HepG2 (cell line): ENCODE measurements around the gene SEZ6. TPM values are rescaled to one million over a fixed set of nuclear protein-coding genes. Genes with fewer than 3 reads are reported as not detected.

Experiments used
- ATF3 ChIP-seq: sonication (generic); formaldehyde crosslinking; IDR thresholded peaks from 2 replicates; pipeline ENCODE4 v1.4.0; 2020; ENCODE audit warnings: missing genetic modification reagents
- DR1 ChIP-seq: sonication (generic); formaldehyde crosslinking; IDR thresholded peaks from 2 replicates; pipeline ENCODE4 v1.8.0; 2021; ENCODE audit warnings: mild to moderate bottlenecking, missing genetic modification reagents, inconsistent platforms
- FUBP1 ChIP-seq: sonication (generic); formaldehyde crosslinking; IDR thresholded peaks from 2 replicates; pipeline ENCODE4 v1.5.1; 2020; ENCODE audit warnings: missing genetic modification reagents, mild to moderate bottlenecking, borderline replicate concordance
- HNF1A ChIP-seq, 2 experiments: sonication (generic) in 1 of 2; formaldehyde crosslinking in 1 of 2; IDR thresholded peaks; 2 replicates each; pipeline versions ENCODE4 v1.4.0 to v1.6.1; 2016 to 2020; ENCODE audit warnings: borderline replicate concordance in 1 of 2, low read depth in 1 of 2, mild to moderate bottlenecking in 1 of 2, missing genetic modification reagents in 1 of 2
- HNRNPK ChIP-seq: fragments of 200-400 bp; formaldehyde crosslinking; IDR thresholded peaks from 2 replicates; pipeline ENCODE4 v1.6.1; 2018; ENCODE audit warnings: low read length, low read depth, moderate library complexity, mild to moderate bottlenecking; ENCODE audit not compliant: poor library complexity, severe bottlenecking
- NFE2L2 ChIP-seq: fragments of 150-350 bp; IDR thresholded peaks from 2 replicates; pipeline ENCODE4 v1.6.1; 2014; ENCODE audit warnings: low read length
- NR2F2 ChIP-seq: IDR thresholded peaks from 2 replicates; pipeline ENCODE4 v1.6.1; 2012; ENCODE audit warnings: low read depth, inconsistent platforms, borderline replicate concordance
- NRL ChIP-seq: sonication (generic); formaldehyde crosslinking; IDR thresholded peaks from 2 replicates; pipeline ENCODE4 v1.5.0; 2020; ENCODE audit warnings: missing genetic modification reagents, mild to moderate bottlenecking, moderate library complexity, borderline replicate concordance
- PCBP1 ChIP-seq: fragments of 200-400 bp; formaldehyde crosslinking; IDR thresholded peaks from 2 replicates; pipeline ENCODE4 v1.6.1; 2017; ENCODE audit warnings: mild to moderate bottlenecking, low read depth, low read length, borderline replicate concordance
- PITX1 ChIP-seq: sonication (generic); formaldehyde crosslinking; IDR thresholded peaks from 2 replicates; pipeline ENCODE4 v1.5.1; 2020; ENCODE audit warnings: mild to moderate bottlenecking, missing genetic modification reagents
- POLR2AphosphoS2 ChIP-seq: IDR thresholded peaks from 2 replicates; pipeline ENCODE4 v1.6.1; 2011; ENCODE audit warnings: low read depth, low read length, improper control_type of control experiment
- RBM39 ChIP-seq: fragments of 200-400 bp; formaldehyde crosslinking; IDR thresholded peaks from one replicate; pipeline ENCODE4 v1.6.1; 2018; ENCODE audit warnings: antibody characterized with exemption, mild to moderate bottlenecking, low read depth, low read length; ENCODE audit not compliant: poor library complexity, severe bottlenecking
- ZBTB2 ChIP-seq: sonication (generic); formaldehyde crosslinking; IDR thresholded peaks from 2 replicates; pipeline ENCODE4 v1.8.0; 2022; ENCODE audit warnings: low read depth, missing genetic modification reagents
- ZBTB34 ChIP-seq: sonication (generic); formaldehyde crosslinking; IDR thresholded peaks from 2 replicates; pipeline ENCODE4 v1.8.0; 2022; ENCODE audit warnings: mild to moderate bottlenecking, missing genetic modification reagents
- ZNF256 ChIP-seq: sonication (generic); formaldehyde crosslinking; conservative IDR thresholded peaks from 2 replicates; pipeline ENCODE4 v1.4.0; 2020; ENCODE audit warnings: missing genetic modification reagents
- ZNF280B ChIP-seq: sonication (generic); formaldehyde crosslinking; IDR thresholded peaks from 2 replicates; pipeline ENCODE4 v1.5.0; 2020; ENCODE audit warnings: missing genetic modification reagents, mild to moderate bottlenecking, borderline replicate concordance
- polyA plus RNA-seq, 8 experiments: library from polyadenylated mRNA; depleted of rRNA in 3 of 8; stranded (reverse) in 7 of 8; unstranded in 1 of 8; fragments of >200 nt; fragmentation: Illumina TruSeq in 4 of 8; extraction: Trizol in 4 of 8; gene quantifications; 2 replicates each; pipeline versions ENCODE4 v1.2.1 to v1.2.3, GENCODE V29; 2011 to 2016; ENCODE audit warnings: low read depth in 4 of 8, missing spikeins in 1 of 8, mixed read lengths in 1 of 8; ENCODE audit not compliant: insufficient read depth in 1 of 8
- total RNA-seq, 5 experiments: library from RNA; depleted of rRNA; stranded (reverse); fragments of >200 nt; fragmentation: Illumina TruSeq; extraction: Trizol; gene quantifications; 2 replicates each; pipeline ENCODE4 v1.2.3, GENCODE V29; 2016; ENCODE audit warnings: low read depth in 1 of 5

SEZ6 gene
- total and polyA plus RNA-seq, 2 of the 13 experiments (the other 11 are each of a cell fraction or from before 2014, with no cell fraction given): not detected

GRCh38 chr17:28950752-28951427 lies 54.9 kb downstream of the SEZ6 start (continued):
- TF ChIP-seq FUBP1 (CRISPR knock-in tag) (no peak), ZBTB2 (peak; percentile 72; the same call in 1 of the 2 replicates), HNRNPK (peak; percentile 75), POLR2AphosphoS2 (no peak), ZNF256 (CRISPR knock-in tag) (no peak), DR1 (no peak), ATF3 (CRISPR knock-in tag) (no peak), NFE2L2 (no peak), ZBTB34 (CRISPR knock-in tag) (no peak), PCBP1 (peak; percentile 22; the same call in 1 of the 2 replicates), HNF1A (IDR thresholded peaks at IDR 0.05; ENCODE audit: low read depth) (no peak), HNF1A (CRISPR knock-in tag; IDR thresholded peaks at IDR 0.05; ENCODE audit: borderline replicate concordance) (no peak), NR2F2 (no peak), RBM39 (no peak), NRL (0 out of 2 replicates have a peak, but pooled peaks have one; percentile 36), PITX1 (CRISPR knock-in tag) (no peak), ZNF280B (CRISPR knock-in tag) (0 out of 2 replicates have a peak, but pooled peaks have one; percentile 25)
